HUES6 (cell line): ENCODE results near the gene GPATCH2L.

ENCODE experiments used
- H3K27ac ChIP-seq: 2 replicates; pipeline ENCODE4 v1.7.0; 2013; ENCODE audit warnings: low read depth, mild to moderate bottlenecking, low read length, inconsistent platforms
- H3K27me3 ChIP-seq: 2 replicates; pipeline ENCODE4 v1.6.1; 2013; ENCODE audit warnings: low read length; ENCODE audit not compliant: control insufficient read depth, insufficient read depth
- H3K36me3 ChIP-seq: 2 replicates; pipeline ENCODE4 v1.6.1; 2013; ENCODE audit warnings: low read length; ENCODE audit not compliant: control insufficient read depth, insufficient read depth
- H3K4me1 ChIP-seq: 2 replicates; pipeline ENCODE4 v1.6.1; 2013; ENCODE audit warnings: low read length; ENCODE audit not compliant: control insufficient read depth, insufficient read depth
- H3K4me3 ChIP-seq: 2 replicates; pipeline ENCODE4 v1.5.1; 2013; ENCODE audit warnings: low read depth, low read length
- H3K9ac ChIP-seq: one replicate; pipeline ENCODE4 v1.6.1; 2013; ENCODE audit warnings: mild to moderate bottlenecking, low read length
- H3K9me3 ChIP-seq: 2 replicates; pipeline ENCODE4 v1.6.1; 2013; ENCODE audit warnings: low read depth, low read length; ENCODE audit not compliant: control insufficient read depth, insufficient read depth

The GPATCH2L gene

DNA sequence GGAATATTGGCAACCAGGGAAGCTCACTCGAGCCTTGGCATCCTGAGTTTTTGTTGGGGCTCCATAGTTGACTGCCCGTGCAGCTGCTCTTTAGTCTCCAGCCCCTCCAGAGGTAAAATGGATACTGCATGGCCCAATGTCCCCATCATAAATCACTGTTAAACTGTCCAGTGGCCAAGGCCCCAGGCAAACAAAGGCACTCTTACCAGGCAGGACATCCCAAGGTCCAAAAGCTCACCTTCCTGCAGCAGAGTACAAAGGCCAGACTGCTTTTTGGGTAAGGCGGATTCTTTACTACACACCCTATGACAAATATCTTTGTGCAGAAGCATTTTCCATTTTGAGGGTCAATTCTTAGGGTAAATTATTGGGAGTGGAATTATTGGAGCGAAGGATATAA, 81.1 kb downstream of the GPATCH2L start:
- 0 out of 2 replicates have a peak, but pooled peaks cover 4% of the 10 kb centered on the region for H3K36me3 ChIP-seq

DNA sequence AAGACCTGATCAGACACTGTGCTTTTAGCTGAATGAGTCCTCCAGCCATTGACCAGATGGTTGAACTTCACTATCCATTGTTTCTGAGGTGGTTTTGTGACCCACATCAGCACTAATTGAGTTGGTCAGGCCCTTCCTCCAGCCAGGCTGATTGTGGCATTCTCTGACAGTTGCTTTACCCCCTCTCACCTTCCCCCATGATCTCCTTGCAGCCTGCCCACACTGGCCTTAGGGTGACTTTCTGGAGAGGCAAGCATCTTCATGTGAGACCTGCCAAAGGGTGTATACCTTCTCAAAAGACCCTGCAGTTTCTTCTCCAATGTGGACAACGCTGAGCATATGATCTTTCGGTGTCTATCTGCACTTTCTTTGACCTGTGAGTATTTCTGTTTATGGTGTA, 83.9 kb downstream of the GPATCH2L start:
- Histone ChIP-seq H3K9me3 (peaks cover 7% of the 10 kb centered on the region), H3K36me3 (0 out of 2 replicates have a peak, but pooled peaks cover 4% of the 10 kb centered on the region), H3K27ac (no peak overlapping the region), H3K27me3 (no peaks in the 10 kb centered on the region), H3K4me1 (peaks cover 4% of the 10 kb centered on the region; the same call in 1 of the 2 replicates), H3K9ac (no peak overlapping the region), H3K4me3 (no peak overlapping the region)

More for the DNA sequence above, 81.1 kb downstream of the GPATCH2L start:
- Histone ChIP-seq H3K27ac (no peak overlapping the region), H3K4me3 (no peak overlapping the region), H3K4me1 (peaks cover 4% of the 10 kb centered on the region; the same call in 1 of the 2 replicates), H3K9ac (no peak overlapping the region), H3K9me3 (peaks cover 7% of the 10 kb centered on the region), H3K27me3 (no peaks in the 10 kb centered on the region)

DNA sequence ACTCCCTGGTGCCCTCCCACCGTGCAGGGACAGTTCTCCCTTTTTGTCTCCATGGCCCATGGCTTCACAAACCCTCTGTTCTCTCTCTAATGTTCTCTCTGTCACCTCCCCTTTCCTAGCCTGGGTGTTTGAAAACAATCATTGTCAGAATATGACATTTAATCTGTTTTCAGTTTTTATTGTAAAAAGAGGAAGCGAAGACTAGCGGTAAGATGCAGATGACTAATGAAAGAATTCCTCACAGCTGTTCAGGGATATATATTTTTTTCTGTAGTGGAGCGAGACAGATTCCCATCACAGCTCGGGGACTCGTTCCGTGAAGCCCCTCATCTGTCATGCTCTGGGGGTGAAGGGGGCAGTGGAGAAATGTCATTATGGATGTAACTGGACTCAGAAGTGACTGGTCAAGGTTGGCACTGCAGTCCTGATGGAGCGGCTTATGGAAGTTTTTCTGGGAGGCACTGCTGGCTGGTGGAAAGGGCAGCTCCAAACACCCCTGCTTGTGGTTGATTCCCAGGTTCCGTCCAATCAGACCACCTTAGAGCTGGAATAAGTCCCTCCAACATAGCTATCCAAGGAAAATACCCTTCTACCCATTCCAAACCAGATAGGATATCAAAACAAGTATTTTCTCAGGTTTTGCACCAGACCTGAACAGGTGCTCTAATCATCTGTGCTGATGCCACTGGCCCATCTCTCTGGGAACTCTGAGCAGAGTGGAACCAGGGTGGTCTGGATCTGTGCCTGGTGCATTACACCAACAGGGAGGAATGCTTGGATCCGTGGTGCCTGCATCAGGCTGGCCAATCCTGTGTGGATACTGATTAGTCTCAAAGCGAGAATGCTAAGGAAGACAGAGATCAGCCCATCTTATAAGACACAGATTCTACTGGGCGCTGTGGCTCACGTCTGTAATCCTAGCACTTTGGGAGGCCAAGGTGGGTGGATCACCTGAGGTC, 84.7 kb downstream of the GPATCH2L start:
- no peak overlapping the region for H3K9ac ChIP-seq
- H3K27me3 ChIP-seq, result no peaks in the 10 kb centered on the region
- peaks cover 4% of the 10 kb centered on the region; the same call in 1 of the 2 replicates for H3K4me1 ChIP-seq
- H3K4me3 ChIP-seq, result no peak overlapping the region
- 0 out of 2 replicates have a peak, but pooled peaks cover 4% of the 10 kb centered on the region for H3K36me3 ChIP-seq
- no peak overlapping the region for H3K27ac ChIP-seq
- H3K9me3 ChIP-seq, result peaks cover 7% of the 10 kb centered on the region

DNA sequence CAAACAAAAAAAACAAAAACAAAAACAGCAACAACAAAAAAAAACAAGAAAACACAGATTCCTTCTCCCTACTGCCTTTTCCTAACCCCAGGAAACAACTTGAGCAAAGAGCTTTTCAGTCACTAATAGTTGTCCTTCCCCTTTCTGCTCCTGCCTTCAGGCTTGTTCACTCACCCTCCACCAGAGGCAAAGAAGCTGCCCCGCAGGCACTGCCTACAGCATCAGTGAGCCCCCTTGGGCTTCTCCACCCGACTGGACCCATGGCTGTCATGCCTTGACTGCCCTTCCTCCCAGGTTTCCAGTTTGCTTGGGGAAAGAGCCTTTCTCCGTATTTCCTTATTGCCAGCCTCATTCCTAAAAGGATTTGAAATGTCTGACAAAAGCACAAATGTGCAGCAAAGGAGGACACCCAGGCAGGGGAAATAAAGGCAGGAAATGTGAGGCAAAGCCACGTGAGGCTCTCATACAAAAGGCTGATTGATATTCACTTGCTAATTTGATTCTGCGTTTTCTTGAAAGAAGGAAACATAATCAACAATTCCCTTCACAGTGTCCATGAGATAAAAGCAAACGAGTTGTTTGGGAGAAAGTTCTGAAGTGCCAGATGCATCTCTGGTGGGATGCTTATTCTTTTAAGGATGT, 85.7 kb downstream of the GPATCH2L start:
- Histone ChIP-seq H3K27me3 (no peaks in the 10 kb centered on the region), H3K4me3 (no peak overlapping the region), H3K36me3 (0 out of 2 replicates have a peak, but pooled peaks cover 4% of the 10 kb centered on the region), H3K9me3 (peaks cover 5% of the 10 kb centered on the region; the same call in 1 of the 2 replicates), H3K9ac (no peak overlapping the region), H3K27ac (no peak overlapping the region), H3K4me1 (peaks cover 4% of the 10 kb centered on the region; the same call in 1 of the 2 replicates)

DNA sequence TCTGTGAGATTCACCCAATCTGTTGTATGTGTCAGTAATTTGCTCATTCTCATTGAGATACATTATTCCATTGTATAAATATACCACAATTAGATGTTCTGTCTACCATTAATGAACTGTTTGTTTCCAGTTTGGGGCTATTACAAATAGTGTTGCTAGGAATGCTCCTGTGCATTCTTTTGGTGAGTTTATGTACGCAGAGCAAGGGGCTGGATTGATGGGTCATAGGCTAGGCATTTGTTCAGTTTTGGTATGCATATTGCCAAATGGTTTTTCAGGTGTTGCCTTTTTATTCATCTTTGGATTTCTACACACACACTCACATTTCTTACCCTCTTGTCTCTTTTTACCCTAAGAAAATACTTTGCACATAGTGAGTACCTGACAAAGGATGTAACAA, 93.4 kb downstream of the GPATCH2L start:
- Histone ChIP-seq H3K9ac (no peak overlapping the region), H3K4me3 (no peak overlapping the region), H3K27ac (no peak overlapping the region), H3K9me3 (no peaks in the 10 kb centered on the region), H3K4me1 (no peaks in the 10 kb centered on the region; the same call in 1 of the 2 replicates), H3K27me3 (no peaks in the 10 kb centered on the region), H3K36me3 (no peaks in the 10 kb centered on the region)

DNA sequence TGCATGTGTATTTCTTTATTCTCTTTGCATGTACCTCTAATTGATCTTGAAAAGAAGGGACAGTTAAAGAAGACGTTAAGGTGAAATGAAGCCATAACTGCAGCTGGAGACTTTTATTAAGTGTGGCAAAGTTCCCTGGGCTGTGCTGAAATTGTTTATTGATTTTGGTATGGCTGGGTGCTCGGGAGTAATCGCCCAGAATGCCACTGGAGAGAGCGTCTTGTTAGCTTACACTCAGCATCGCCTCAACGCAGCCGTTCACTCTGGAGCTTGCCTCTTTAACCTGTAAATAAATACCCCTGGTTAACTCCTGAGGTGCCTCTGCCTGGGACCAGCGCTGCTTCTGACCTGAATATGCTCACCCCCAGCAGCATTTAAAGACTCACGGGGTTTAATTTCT, 98.6 kb downstream of the GPATCH2L start:
- Histone ChIP-seq H3K27ac (no peak overlapping the region), H3K4me1 (no peaks in the 10 kb centered on the region; the same call in 1 of the 2 replicates), H3K4me3 (no peak overlapping the region), H3K9me3 (no peaks in the 10 kb centered on the region), H3K36me3 (no peaks in the 10 kb centered on the region), H3K9ac (no peak overlapping the region), H3K27me3 (no peaks in the 10 kb centered on the region)

DNA sequence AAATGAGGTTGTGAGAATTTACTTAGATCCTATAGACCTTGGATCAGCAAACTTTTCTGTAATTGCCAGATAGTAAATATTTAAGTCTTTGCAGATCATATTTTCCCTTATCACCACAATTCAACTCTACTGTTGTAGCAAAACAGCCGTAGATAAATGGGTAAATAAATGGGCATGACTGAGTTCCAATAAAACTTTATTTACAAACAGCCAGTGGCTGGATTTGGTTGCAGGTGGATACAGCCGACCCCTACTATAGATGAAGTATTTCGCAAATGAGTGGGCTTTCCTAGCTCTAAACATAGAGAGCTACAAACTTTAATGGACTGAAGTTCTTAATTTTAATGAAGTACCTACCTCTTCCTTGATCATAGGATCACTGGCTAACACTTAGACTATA, 100.7 kb downstream of the GPATCH2L start:
- H3K27me3 ChIP-seq, result no peaks in the 10 kb centered on the region
- no peaks in the 10 kb centered on the region; the same call in 1 of the 2 replicates for H3K4me1 ChIP-seq
- no peak overlapping the region for H3K4me3 ChIP-seq
- no peaks in the 10 kb centered on the region for H3K9me3 ChIP-seq
- no peak overlapping the region for H3K27ac ChIP-seq
- H3K36me3 ChIP-seq, result no peaks in the 10 kb centered on the region
- H3K9ac ChIP-seq, result no peak overlapping the region

DNA sequence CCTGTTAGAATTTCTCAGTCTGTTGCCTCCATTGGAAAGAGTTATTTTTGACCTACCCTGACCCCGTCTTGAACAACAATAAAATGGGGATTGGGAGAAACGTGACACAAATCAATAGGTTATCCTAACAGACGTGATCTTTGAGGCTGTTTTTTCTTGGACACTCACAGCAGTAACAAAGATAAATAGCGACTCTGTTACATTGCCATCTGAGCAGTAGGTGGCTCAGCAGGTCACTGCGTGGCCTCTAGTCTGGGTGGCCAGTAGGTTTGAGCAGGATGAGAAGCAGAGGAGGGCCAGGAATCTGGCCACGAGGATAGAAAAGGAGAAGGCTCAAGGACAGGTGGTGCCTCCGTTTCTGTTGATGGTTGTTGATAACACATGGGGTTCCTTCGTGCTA, 101.4 kb downstream of the GPATCH2L start:
- Histone ChIP-seq H3K9me3 (no peaks in the 10 kb centered on the region), H3K27ac (no peak overlapping the region), H3K27me3 (no peaks in the 10 kb centered on the region), H3K4me1 (no peaks in the 10 kb centered on the region; the same call in 1 of the 2 replicates), H3K4me3 (no peak overlapping the region), H3K9ac (no peak overlapping the region), H3K36me3 (no peaks in the 10 kb centered on the region)

DNA sequence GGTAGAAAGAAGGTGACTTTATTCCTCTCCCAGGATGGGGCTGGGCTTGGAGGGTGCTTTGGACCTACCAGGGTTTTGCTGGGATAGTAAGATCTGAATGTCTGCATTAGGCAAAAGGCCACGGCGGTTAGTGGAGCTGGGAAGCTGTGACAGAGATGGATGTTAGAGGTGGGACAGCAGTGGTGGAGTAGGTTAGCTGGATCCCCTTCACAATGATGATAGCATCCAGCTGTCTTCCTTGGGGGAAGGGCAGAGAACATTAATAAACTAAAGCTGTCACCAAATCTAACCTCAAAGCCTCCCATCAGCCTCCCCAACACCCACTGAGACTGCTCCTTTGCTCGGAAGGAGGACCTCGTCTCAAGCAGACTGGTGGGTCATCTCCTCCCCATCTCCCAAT, 104.8 kb downstream of the GPATCH2L start:
- Histone ChIP-seq H3K27me3 (no peaks in the 10 kb centered on the region), H3K27ac (no peak overlapping the region), H3K9me3 (no peaks in the 10 kb centered on the region), H3K36me3 (no peaks in the 10 kb centered on the region), H3K4me1 (peaks cover 7% of the 10 kb centered on the region; the same call in 1 of the 2 replicates), H3K9ac (no peak overlapping the region), H3K4me3 (no peak overlapping the region)

DNA sequence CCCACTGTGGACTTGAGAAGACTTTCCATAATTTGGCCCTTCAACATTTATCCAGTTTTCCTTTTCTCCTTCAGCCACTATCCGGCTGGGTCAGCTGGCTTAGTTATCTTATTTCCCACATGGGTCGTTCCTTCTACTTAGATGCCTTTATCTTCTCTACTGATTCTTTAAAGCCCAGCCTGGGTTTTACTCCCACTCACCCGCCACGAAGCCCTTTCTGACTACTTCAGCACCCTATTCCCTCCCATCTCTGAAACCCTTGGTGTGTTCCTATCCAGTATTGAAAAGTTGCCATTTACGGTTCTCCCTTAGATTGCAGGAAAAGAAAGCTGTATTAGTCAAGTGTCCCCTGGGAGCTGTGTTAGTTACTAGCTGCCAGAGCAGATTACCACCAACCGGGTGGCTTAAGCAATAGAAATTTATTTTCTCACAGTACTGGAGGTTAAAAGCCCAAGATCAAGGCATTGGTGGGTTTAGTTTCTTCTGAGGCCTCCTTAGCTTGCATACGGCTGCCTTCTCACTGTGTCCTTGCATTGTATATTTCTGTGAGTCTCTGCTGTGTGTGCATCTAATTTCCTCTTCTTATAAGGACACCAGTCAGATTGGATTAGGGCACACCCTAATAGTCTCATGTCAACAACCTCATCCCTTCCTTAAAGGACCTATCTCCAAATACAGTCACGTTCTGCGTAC, 105.5 kb downstream of the GPATCH2L start:
- Histone ChIP-seq H3K4me1 (peaks cover 10% of the 10 kb centered on the region; the same call in 1 of the 2 replicates), H3K36me3 (no peaks in the 10 kb centered on the region), H3K9ac (no peak overlapping the region), H3K27ac (no peak overlapping the region), H3K27me3 (no peaks in the 10 kb centered on the region), H3K9me3 (no peaks in the 10 kb centered on the region), H3K4me3 (no peak overlapping the region)
